ENCODE measurements around the gene NEDD8.

The NEDD8 gene

GRCh38 chr14:24182110-24182882, 49.9 kb downstream of the NEDD8 start:
- Histone ChIP-seq H2AFZ (no peak overlapping the region), H3K4me1 (peaks cover under 1% of the 10 kb centered on the region), H3K9ac (no peak overlapping the region), H3K4me3 (ENCODE audit: low read depth, low read length) (no peak overlapping the region), H3K36me3 (ENCODE audit: control insufficient read depth, insufficient read depth, low read length) (no peaks in the 10 kb centered on the region), H3K9me3 (ENCODE audit: control insufficient read depth, low read length) (no peaks in the 10 kb centered on the region), H3K27ac (no peak overlapping the region), H3K79me2 (no peaks in the 10 kb centered on the region), H3K4me2 (ENCODE audit: low read length) (no peak overlapping the region), H3K27me3 (ENCODE audit: control insufficient read depth, insufficient read depth, low read length) (no peaks in the 10 kb centered on the region)
- TF ChIP-seq CTCF (IDR thresholded peaks at IDR 0.05): no peak

- H3K79me2 ChIP-seq: no peaks in the 10 kb centered on the region
These were observed 50.6 kb downstream of the NEDD8 start for GRCh38 chr14:24181371-24182077.

GRCh38 chr14:24179961-24180796, 52.0 kb downstream of the NEDD8 start:
- H3K4me1 ChIP-seq: no peaks in the 10 kb centered on the region

More at GRCh38 chr14:24181371-24182077, 50.6 kb downstream of the NEDD8 start:
- Histone ChIP-seq H3K9ac (no peak overlapping the region), H3K4me2 (ENCODE audit: low read length) (no peak overlapping the region), H3K4me1 (no peaks in the 10 kb centered on the region), H3K4me3 (ENCODE audit: low read depth, low read length) (no peak overlapping the region), H3K27ac (no peak overlapping the region), H3K36me3 (ENCODE audit: control insufficient read depth, insufficient read depth, low read length) (no peaks in the 10 kb centered on the region), H3K27me3 (ENCODE audit: control insufficient read depth, insufficient read depth, low read length) (no peaks in the 10 kb centered on the region), H2AFZ (no peak overlapping the region), H3K9me3 (ENCODE audit: control insufficient read depth, low read length) (no peaks in the 10 kb centered on the region)
- no peak for TF ChIP-seq CTCF (IDR thresholded peaks at IDR 0.05)

GRCh38 chr14:24179294-24179960, 52.7 kb downstream of the NEDD8 start:
- H3K4me3 ChIP-seq (ENCODE audit: low read depth, low read length): no peak overlapping the region
- no peaks in the 10 kb centered on the region for H3K27me3 ChIP-seq (ENCODE audit: control insufficient read depth, insufficient read depth, low read length)
- H2AFZ ChIP-seq: no peak overlapping the region
- no peak overlapping the region for H3K27ac ChIP-seq
- no peaks in the 10 kb centered on the region for H3K79me2 ChIP-seq
- H3K9me3 ChIP-seq (ENCODE audit: control insufficient read depth, low read length): no peaks in the 10 kb centered on the region
- no peaks in the 10 kb centered on the region for H3K4me1 ChIP-seq
- no peak overlapping the region for H3K4me2 ChIP-seq (ENCODE audit: low read length)
- H3K9ac ChIP-seq: no peak overlapping the region
- no peaks in the 10 kb centered on the region for H3K36me3 ChIP-seq (ENCODE audit: control insufficient read depth, insufficient read depth, low read length)
- TF ChIP-seq CTCF (IDR thresholded peaks at IDR 0.05): no peak

More at GRCh38 chr14:24179961-24180796, 52.0 kb downstream of the NEDD8 start:
- no peak for TF ChIP-seq CTCF (IDR thresholded peaks at IDR 0.05)
- no peak overlapping the region for H3K4me2 ChIP-seq (ENCODE audit: low read length)
- no peak overlapping the region for H3K9ac ChIP-seq
- H3K79me2 ChIP-seq: no peaks in the 10 kb centered on the region
- no peaks in the 10 kb centered on the region for H3K27me3 ChIP-seq (ENCODE audit: control insufficient read depth, insufficient read depth, low read length)
- no peaks in the 10 kb centered on the region for H3K9me3 ChIP-seq (ENCODE audit: control insufficient read depth, low read length)
- H3K4me3 ChIP-seq (ENCODE audit: low read depth, low read length): no peak overlapping the region
- H3K27ac ChIP-seq: no peak overlapping the region
- H2AFZ ChIP-seq: no peak overlapping the region
- no peaks in the 10 kb centered on the region for H3K36me3 ChIP-seq (ENCODE audit: control insufficient read depth, insufficient read depth, low read length)
